Astrocyte of the cerebellum (primary cell): ENCODE results near the gene ZNF511.

Experiments used
- DNase-seq: peaks from one replicate; pipeline ENCODE4 v3.0.0-alpha.2; 2011; ENCODE audit warnings: low read depth
- H3K4me3 ChIP-seq: 2 replicates; pipeline ENCODE4 v1.5.1; 2011; ENCODE audit warnings: mild to moderate bottlenecking, low read depth, low read length, moderate library complexity
- CTCF ChIP-seq: IDR thresholded peaks from 2 replicates; pipeline ENCODE4 v1.5.1; 2012; ENCODE audit warnings: low read length, low read depth, moderate library complexity, mild to moderate bottlenecking; ENCODE audit errors: missing control alignments
- in situ Hi-C: cut with HindIII; loops from 2 replicates; pipeline ENCODE4 v1.10.0; 2017; ENCODE audit warnings: low sequenced_read_pairs

The ZNF511 gene

GRCh38 chr10:133302230-133302629 is 6.5 kb upstream of the ZNF511 start:
- in situ Hi-C loops = no loop called here
- no peak overlapping the region for H3K4me3 ChIP-seq
- no peak for TF ChIP-seq CTCF
- DNase-seq = no peak

- DNase-seq = no peak
- no peak overlapping the region for H3K4me3 ChIP-seq
- in situ Hi-C loops = no loop called here
- no peak for TF ChIP-seq CTCF
These were observed 5.5 kb upstream of the ZNF511 start for GRCh38 chr10:133303206-133303605.

- H3K4me3 ChIP-seq = no peak overlapping the region
- in situ Hi-C loops = no loop called here
- TF ChIP-seq CTCF = no peak
- no peak for DNase-seq
These were observed 2.6 kb upstream of the ZNF511 start for GRCh38 chr10:133306097-133306476.

- no peak overlapping the region for H3K4me3 ChIP-seq
- in situ Hi-C loops = no loop called here
- no peak for TF ChIP-seq CTCF
- no peak for DNase-seq
These were observed 1.8 kb upstream of the ZNF511 start for GRCh38 chr10:133306941-133307379.

GRCh38 chr10:133307776-133308420 is 816 bp upstream of the ZNF511 start:
- H3K4me3 ChIP-seq = peak overlapping the region; percentile 76
- in situ Hi-C loops = no loop called here
- DNase-seq = peak; percentile 20
- TF ChIP-seq CTCF = peak; percentile 76

- in situ Hi-C loops = no loop called here
- DNase-seq = peak; percentile 71
- no peak for TF ChIP-seq CTCF
- H3K4me3 ChIP-seq = peak overlapping the region; percentile 76
These were observed 496 bp downstream of the ZNF511 start for GRCh38 chr10:133309100-133309719.
